Smooth muscle cell of the brain vasculature (primary cell): ENCODE results near the gene RPTOR.

Source experiments
- DNase-seq: peaks from one replicate; pipeline ENCODE4 v3.0.0-alpha.2; 2012; ENCODE audit warnings: low read depth, low spot score

The RPTOR gene

DNA sequence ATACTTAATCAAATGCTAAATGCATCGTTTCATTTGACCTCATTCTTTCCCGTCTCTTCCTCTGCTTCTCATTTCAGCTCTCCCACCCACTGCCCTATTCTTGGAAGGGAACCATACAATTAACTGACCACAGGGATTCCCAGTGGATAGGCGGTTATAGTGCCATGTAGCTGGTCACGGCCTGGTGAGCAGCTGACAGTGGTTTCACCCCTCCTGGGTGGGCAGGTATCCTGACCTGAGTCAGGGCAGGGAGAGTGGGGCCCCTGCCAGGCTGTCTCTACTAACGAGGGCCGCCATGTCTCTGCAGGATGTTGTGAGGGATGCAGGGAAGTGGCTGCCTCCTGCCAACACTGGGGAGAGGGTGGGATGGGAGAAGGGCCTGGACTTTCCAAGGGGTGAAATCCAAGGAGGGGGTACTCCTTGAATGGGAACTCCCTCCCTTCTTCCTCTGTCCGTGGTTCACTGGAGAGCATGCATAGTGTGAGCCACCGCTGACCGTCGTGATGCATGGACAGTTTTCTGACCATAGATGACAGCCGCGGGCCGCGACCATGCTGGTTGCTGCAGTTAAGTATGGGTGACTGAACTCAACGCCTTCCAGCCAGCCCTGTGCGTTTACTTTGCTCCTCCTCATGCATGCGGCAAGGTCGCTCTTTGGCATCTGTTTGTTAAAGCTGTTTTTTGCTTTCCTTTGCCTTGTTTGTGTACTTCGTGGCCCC is 95.9 kb downstream of the RPTOR start:
- no peak for DNase-seq

- no peak for DNase-seq
Observed at GRCh38 chr17:80643326-80644099, 98.9 kb downstream of the RPTOR start.

DNA sequence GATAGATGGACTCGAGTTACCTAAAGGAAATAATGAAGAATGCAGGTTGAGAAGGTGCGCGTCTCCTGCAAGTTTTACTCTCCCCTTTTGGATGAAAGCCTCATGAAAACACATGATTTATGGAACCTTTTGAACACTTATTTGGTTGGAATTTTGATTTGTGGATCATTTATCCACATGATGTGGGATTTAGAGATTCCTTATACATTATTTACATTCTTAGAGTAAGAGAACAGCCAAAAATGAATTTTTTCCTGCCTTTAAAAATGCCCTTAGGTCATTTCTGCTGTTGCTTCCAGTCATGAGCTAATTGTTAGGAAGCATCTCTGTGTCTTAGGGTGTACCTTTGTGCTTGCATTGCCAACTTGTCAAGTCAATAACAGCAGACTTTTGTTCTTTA is 99.9 kb downstream of the RPTOR start:
- no peak for DNase-seq

DNA sequence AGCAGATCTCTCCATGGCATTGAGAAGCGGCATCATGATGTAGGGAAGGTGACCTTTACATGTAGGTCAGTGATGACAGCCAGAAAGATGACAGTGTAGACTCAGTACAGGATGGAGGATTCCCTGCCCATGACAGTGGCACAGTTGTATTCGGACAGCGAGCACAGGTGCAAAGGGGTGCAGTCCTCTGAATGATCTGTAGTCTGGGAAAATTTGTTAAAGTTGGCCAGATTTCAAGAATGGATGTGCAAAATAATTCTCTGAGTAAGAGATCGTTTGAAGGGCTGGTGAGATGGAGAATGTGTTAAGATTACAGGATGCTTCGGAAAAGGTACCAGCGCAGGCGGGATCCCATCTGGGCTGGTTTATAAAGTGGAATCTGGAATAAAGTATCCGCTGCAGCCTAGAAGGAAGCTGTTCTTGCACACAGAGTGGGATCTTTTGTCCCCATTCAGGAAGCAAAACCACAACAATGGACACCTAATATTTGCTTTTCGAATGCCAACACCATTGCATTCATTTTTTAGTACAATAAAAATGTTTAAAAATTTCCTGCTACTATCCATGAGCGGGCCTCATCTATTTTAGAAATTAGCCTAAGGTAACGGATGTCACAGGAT is 101.2 kb downstream of the RPTOR start:
- DNase-seq, result no peak

- DNase-seq, result no peak
Observed at GRCh38 chr17:80646328-80646727, 101.7 kb downstream of the RPTOR start.

DNA sequence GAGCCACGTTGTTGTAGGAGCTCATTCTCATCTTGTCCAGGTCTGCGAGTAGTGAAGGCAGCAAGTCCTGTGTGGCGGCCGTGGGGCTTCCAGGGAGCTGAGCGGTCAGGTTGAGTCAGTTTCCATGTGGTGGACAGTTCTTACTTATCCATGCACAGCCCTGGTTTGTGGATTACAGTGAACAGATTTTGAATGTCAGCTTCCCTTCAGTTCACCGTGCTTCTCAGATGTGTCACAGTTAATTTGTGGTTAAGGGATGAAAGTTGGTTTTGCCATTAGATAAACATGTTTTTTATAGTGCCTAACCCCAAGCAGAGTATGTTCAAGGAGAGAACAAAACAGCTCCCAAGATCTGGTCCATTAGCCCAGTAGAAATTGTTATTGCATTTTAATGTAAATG is 103.1 kb downstream of the RPTOR start:
- no peak for DNase-seq

DNA sequence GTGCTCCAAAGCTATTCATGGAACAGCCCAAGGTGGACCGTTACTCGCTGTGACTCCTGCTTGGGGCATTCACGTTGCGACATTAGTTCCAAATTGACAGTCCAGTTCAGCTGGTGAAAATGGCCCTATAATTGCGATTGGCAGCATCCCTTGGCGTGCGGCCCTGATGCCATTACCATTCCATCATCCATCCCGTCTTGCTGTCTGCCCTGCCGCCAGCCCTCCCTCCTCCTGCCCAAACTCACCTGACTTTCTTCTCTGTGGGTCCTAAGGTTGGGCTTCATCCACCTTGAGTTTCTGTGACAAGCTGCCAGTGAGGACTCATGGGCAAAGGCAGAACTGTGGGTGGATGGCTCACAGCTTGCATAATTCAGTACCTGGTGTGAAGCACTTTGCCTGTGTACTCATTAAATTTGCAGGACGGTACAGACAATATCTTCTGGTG is 104.6 kb downstream of the RPTOR start:
- DNase-seq, result no peak

- DNase-seq, result no peak
Observed at GRCh38 chr17:80649672-80650330, 105.2 kb downstream of the RPTOR start.

DNA sequence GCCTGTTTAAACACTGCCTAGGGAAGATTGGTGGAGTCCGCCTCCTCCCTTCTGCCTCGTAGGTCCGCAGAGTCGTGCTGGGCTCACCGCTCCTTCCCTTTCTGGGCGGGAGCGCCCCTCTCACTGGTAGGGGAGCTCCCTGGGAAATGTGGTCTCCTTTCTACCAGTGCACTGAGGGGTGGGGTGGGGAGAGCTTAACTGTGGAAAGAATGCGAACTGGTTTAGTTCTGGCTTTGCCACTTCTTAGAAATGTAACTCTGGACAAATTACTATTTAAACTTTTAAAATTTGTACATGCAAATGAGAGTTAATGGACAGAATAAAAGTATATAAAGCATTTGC is 105.7 kb downstream of the RPTOR start:
- DNase-seq, result no peak

DNA sequence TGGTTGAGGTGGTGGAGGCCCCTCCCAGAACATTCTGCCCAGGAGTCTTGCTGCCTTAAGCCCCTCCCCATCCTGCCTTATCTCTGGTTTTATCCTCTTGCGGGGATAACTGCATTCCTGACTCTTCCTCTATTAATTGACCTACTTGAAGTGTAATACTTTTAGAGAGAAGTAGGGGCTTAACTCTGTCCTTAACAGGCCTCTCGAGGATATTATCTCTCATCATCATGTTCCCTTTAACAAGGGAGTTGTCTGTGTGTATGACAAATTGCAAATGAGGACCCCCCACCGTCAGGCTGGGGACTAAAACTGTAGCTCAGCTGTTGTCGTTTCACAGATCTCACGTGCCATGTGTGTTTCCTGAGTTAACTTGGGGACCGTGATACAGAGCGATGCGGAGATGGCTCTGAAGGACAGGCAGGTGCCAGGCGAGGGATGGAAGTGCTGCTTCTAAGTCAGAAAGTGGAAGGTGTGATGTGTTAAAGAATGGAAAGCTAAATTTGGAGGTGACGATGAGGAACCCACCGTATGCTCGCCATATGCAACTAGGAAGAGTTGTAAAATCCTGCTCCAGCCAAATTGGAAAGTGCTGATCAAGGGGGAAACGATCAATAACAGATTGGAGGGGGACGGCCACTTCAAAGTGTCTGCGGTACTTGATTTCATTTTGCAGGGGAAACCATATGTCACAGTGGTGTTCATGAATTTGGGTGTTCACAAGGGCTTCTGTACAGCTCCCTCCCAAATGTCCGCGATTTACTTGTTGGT is 106.3 kb downstream of the RPTOR start:
- DNase-seq, result no peak

DNA sequence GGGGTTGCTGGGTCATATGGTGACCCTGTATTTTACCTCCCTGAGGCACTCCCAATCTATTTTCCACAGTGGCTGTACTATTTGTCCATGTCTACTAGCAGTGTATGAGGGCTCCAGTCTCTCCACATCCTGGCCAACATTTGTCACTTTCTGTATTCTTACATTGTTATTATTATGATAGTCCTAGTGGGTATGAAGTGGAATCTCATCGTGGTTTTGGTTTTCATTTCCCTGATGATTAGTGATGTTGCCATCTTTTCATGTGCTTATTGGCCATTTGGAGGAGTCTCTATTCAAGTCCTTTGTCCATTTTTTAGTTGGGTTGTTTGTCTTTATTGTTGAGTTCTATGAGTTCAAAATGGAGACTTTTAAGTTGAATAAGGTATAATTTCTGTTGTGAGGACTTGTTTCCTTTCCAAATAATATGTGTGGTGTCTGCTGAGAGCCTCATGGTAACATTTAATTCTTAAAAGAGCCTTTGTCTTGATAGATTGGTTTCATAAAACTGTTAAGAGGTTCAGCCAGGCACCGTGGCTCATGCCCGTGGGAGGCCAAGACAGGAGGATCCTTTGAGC is 108.2 kb downstream of the RPTOR start:
- DNase-seq, result no peak

DNA sequence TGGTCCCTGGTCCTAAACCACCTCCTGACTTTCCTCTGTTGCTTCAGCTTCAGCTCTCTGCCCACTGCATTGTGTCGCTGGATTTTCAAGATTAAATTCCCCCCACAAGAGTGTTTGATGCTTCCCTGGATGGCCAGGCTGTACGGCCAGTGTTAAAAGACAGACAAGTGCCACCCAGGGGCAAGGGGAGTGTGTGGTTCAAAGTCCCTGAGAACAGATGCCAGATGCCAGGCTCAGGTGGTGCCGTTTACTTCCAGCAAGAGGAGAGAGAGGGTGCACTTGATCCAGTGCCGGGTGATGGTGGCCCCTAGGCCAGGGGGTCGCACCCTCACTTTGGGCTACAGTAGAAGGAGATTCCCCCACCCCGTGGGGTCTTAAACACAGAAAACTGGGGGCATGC is 109.2 kb downstream of the RPTOR start:
- DNase-seq, result no peak

- DNase-seq, result no peak
Observed at GRCh38 chr17:80655608-80656007, 111.0 kb downstream of the RPTOR start.

GRCh38 chr17:80656590-80656989 is 112.0 kb downstream of the RPTOR start:
- DNase-seq, result no peak

DNA sequence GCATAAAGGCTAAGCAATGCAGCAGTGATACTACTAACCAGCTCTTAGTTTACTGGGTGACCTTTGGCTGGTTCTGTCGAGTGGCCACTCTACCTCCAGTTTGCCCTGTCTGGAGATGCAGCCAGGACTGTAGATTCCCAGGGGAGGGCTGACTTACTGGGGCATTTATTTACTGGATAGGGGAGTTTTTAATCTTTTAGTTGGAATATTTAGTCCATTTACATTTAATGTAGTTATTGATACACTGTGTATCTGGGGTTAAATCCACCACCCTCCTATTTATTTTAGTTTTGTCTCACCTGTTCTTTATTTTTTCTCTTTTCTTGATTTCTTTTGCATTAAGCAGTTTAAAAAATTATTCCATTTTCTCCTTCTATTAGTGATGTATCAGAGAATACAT is 112.9 kb downstream of the RPTOR start:
- DNase-seq, result no peak

GRCh38 chr17:80658821-80659220 is 114.2 kb downstream of the RPTOR start:
- no peak for DNase-seq

- DNase-seq, result no peak
Observed at GRCh38 chr17:80659651-80660050, 115.0 kb downstream of the RPTOR start.

DNA sequence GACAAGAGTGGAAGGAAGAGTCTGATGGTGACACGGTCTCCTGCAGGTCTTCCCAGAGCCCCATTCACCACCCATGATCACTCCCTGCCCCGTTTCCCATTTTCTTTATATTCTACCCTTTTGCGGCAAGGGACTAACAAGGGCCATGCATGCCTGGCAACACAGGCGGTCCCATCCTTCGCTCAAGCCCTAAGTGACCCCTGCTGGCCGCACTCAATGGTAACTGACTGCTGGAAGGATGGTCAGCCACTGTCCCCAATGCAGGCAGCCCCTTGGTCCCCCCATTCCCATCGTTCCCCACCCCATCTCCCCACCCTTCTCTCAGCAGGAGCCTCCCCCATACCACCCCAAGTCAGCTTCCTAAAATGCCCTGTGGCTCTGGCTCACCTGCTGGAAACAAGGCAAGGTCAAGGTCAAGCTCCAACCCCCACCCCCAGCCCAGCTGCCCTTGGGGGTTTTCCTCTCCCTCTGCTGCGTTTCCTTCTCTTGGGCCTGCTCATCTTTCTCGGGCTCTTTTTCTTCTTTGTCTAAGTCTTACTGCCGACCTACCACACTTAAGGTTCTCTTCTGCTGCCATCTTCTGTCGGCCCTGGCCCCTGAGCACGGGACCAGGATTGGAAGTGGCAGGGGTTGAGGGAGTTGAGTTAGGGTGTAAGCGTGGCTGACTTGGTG is 116.0 kb downstream of the RPTOR start:
- no peak for DNase-seq

DNA sequence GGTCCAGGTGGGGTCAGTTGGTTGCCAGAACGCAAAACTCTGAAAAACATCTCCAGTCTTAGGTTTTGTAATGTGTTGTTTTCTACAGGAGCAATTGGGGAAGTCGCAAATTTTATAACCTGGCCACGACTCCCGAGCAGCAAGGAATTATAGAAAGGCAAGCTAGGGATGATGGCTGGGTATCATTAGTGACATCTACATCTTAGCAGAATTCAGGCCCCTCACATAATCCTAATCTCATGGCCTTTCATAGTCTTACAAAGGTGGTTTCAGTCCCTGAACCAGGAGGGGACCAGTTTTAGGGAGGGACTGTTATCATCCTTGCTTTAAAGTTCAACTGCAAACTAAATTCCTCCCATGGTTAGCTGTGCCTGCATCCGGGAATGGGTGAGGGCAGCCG is 117.9 kb downstream of the RPTOR start:
- DNase-seq, result no peak

DNA sequence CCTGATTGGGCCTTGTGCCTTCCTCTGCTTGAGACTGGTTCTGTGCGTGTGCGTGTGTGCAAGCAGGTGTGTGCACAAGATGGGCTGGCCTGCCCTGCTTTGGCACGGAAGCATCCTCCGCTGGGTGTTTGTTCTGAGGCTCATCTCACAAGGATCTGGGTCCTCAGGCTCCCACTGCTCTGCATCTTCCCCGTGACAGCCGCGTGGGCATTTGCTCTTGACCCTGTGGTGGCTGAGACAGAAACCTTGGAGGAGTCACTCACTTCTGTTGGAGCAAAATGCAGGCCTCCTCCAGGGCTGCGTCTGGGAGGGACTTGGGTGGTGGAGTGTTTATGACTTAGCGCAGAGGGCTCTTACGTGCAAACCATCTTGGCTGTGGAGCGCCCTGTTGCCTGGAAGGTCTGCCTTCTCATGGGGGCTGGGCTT is 119.2 kb downstream of the RPTOR start:
- DNase-seq, result no peak
